ENCODE measurements around the gene FAH. TPM values are rescaled to one million over a fixed set of nuclear protein-coding genes. Genes with fewer than 3 reads are reported as not detected.

The FAH gene
- total RNA-seq, 1 experiment from 2014 or later = 21.5 TPM

GRCh38 chr15:80172401-80172800 lies 19.6 kb downstream of the FAH start:
- no peak overlapping the region for H3K14ac ChIP-seq (ENCODE audit: insufficient read depth, low read length)
- H3K23me2 ChIP-seq (ENCODE audit: insufficient read length, low read depth, low read length, poor library complexity, severe bottlenecking) = no peaks in the 10 kb centered on the region
- no peak overlapping the region for H3K4me3 Mint-ChIP-seq
- H2BK120ac ChIP-seq (ENCODE audit: low read depth, low read length, poor library complexity, severe bottlenecking) = no peak overlapping the region
- H2BK12ac ChIP-seq (ENCODE audit: insufficient read length, low read depth, low read length) = no peak overlapping the region
- H3K79me2 ChIP-seq (ENCODE audit: insufficient read depth, low read length) = no peaks in the 10 kb centered on the region
- H3T11ph ChIP-seq (ENCODE audit: low read length) = no peak overlapping the region
- H3K4ac ChIP-seq (ENCODE audit: low read depth, low read length) = no peak overlapping the region
- H3K27me3 ChIP-seq (ENCODE audit: insufficient read depth, low read length) = no peaks in the 10 kb centered on the region
- no peak for TF ChIP-seq CTCF (conservative IDR thresholded peaks at IDR 0.05)
- H4K20me1 ChIP-seq (ENCODE audit: control insufficient read depth, insufficient read depth, insufficient read length) = peaks cover 4% of the 10 kb centered on the region
- no peaks in the 10 kb centered on the region for H3K4me1 Mint-ChIP-seq
- no peak overlapping the region for H4K5ac ChIP-seq (ENCODE audit: insufficient read length, low read depth, low read length)
- no peaks in the 10 kb centered on the region for H3K4me1 ChIP-seq (ENCODE audit: insufficient read depth, low read length)
- no peaks in the 10 kb centered on the region for H3K9me3 ChIP-seq (ENCODE audit: control insufficient read depth, low read depth, low read length)
- DNase-seq = no peak
- no peak overlapping the region for H2AFZ ChIP-seq (ENCODE audit: low read length)
- H4K91ac ChIP-seq (ENCODE audit: insufficient read length, low read depth, low read length) = no peak overlapping the region
- H3K56ac ChIP-seq (ENCODE audit: insufficient read length, low read depth, low read length) = no peak overlapping the region
- WGBS (ENCODE audit: extremely low coverage, insufficient read length, low lambda C conversion rate) = no CpG with 5 or more reads among the region's 8 CpGs
- no peak overlapping the region for H2BK5ac ChIP-seq (ENCODE audit: insufficient read length, low read length)
- no peak overlapping the region for H3K27ac Mint-ChIP-seq
- H3K9me3 Mint-ChIP-seq = no peaks in the 10 kb centered on the region
- H3K4me2 ChIP-seq (ENCODE audit: insufficient read depth, insufficient read length, low read length) = no peak overlapping the region
- H3K9ac ChIP-seq (ENCODE audit: extremely low read depth, insufficient read length, low read length) = no peak overlapping the region
- no peak overlapping the region for H2BK15ac ChIP-seq (ENCODE audit: low read depth, low read length)
- no peak overlapping the region for H4K8ac ChIP-seq (replicated peaks; ENCODE audit: insufficient read length, low read depth, low read length)
- H3K27me3 Mint-ChIP-seq (ENCODE audit: low read depth) = no peaks in the 10 kb centered on the region
- no peak overlapping the region for H3K27ac ChIP-seq (ENCODE audit: insufficient read length, low read depth, low read length)
- no peaks in the 10 kb centered on the region for H3K79me1 ChIP-seq (ENCODE audit: insufficient read depth, low read depth, low read length, poor library complexity, severe bottlenecking)
- H3K36me3 Mint-ChIP-seq (ENCODE audit: insufficient read depth in 1 of 3, low read depth in 3 of 3) = peaks cover 10 to 35% (median 17%) of the 10 kb centered on the region in 3 experiments; a peak in 6 of 7 replicates
- no peak overlapping the region for H3K18ac ChIP-seq (ENCODE audit: insufficient read length, low read depth, low read length)
- no peak overlapping the region for H3K23ac ChIP-seq (ENCODE audit: insufficient read length, low read depth, low read length)
- H2AK5ac ChIP-seq (ENCODE audit: insufficient read length, low read length) = no peak overlapping the region
- H2BK20ac ChIP-seq (ENCODE audit: low read depth, low read length, poor library complexity, severe bottlenecking) = no peak overlapping the region

Data from H9 (cell line).